H9 (cell line): ENCODE measurements around the gene ERVK3-1. TPM values are rescaled to one million over a fixed set of nuclear protein-coding genes. Genes with fewer than 3 reads are reported as not detected.

Experiments
- DNase-seq: peaks from one replicate; pipeline ENCODE4 v3.0.0-alpha.2; 2017
- H2AFZ ChIP-seq: one replicate; pipeline ENCODE4 v1.6.1; 2013; ENCODE audit warnings: mild to moderate bottlenecking, low read length, control low read depth, moderate library complexity
- H2AK5ac ChIP-seq: 2 replicates; pipeline ENCODE4 v1.6.1; 2013; ENCODE audit warnings: low read length, control low read depth, mixed read lengths; ENCODE audit not compliant: insufficient read length
- H2BK120ac ChIP-seq: one replicate; pipeline ENCODE4 v1.6.1; 2013; ENCODE audit warnings: low read depth, mild to moderate bottlenecking, low read length, control low read depth, inconsistent platforms; ENCODE audit not compliant: poor library complexity, severe bottlenecking
- H2BK12ac ChIP-seq: 2 replicates; pipeline ENCODE4 v1.6.1; 2013; ENCODE audit warnings: low read length, control low read depth, mixed read lengths, low read depth; ENCODE audit not compliant: insufficient read length
- H2BK15ac ChIP-seq: 2 replicates; pipeline ENCODE4 v1.6.1; 2013; ENCODE audit warnings: low read depth, low read length, control low read depth
- H2BK20ac ChIP-seq: one replicate; pipeline ENCODE4 v1.6.1; 2013; ENCODE audit warnings: low read depth, mild to moderate bottlenecking, low read length, control low read depth, inconsistent platforms; ENCODE audit not compliant: poor library complexity, severe bottlenecking
- H2BK5ac ChIP-seq: 2 replicates; pipeline ENCODE4 v1.6.1; 2013; ENCODE audit warnings: low read length, control low read depth, mixed read lengths; ENCODE audit not compliant: insufficient read length
- H3K14ac ChIP-seq: 2 replicates; pipeline ENCODE4 v1.6.1; 2013; ENCODE audit warnings: low read length, control low read depth; ENCODE audit not compliant: insufficient read depth
- H3K18ac ChIP-seq: 2 replicates; pipeline ENCODE4 v1.6.1; 2013; ENCODE audit warnings: low read depth, mild to moderate bottlenecking, mixed read lengths, low read length, control low read depth; ENCODE audit not compliant: insufficient read length
- H3K23ac ChIP-seq: 2 replicates; pipeline ENCODE4 v1.6.1; 2013; ENCODE audit warnings: low read length, control low read depth, mixed read lengths, low read depth; ENCODE audit not compliant: insufficient read length
- H3K23me2 ChIP-seq: 2 replicates; pipeline ENCODE4 v1.6.1; 2013; ENCODE audit warnings: low read depth, mild to moderate bottlenecking, mixed read lengths, low read length, control low read depth; ENCODE audit not compliant: insufficient read length, poor library complexity, severe bottlenecking
- H3K27ac ChIP-seq: 2 replicates; pipeline ENCODE4 v1.5.1; 2013; ENCODE audit warnings: low read length, control low read depth, mixed read lengths, low read depth; ENCODE audit not compliant: insufficient read length
- H3K27me3 ChIP-seq: 2 replicates; pipeline ENCODE4 v1.6.1; 2013; ENCODE audit warnings: low read length, control low read depth, inconsistent platforms; ENCODE audit not compliant: insufficient read depth
- H3K4ac ChIP-seq: 2 replicates; pipeline ENCODE4 v1.6.1; 2013; ENCODE audit warnings: low read depth, mild to moderate bottlenecking, control low read depth, inconsistent platforms, low read length, moderate library complexity
- H3K4me1 ChIP-seq: 2 replicates; pipeline ENCODE4 v1.6.1; 2013; ENCODE audit warnings: low read length, control low read depth, inconsistent platforms; ENCODE audit not compliant: insufficient read depth
- H3K4me2 ChIP-seq: 2 replicates; pipeline ENCODE4 v1.6.1; 2013; ENCODE audit warnings: low read length, control low read depth, mixed read lengths; ENCODE audit not compliant: insufficient read length, insufficient read depth
- H3K56ac ChIP-seq: 2 replicates; pipeline ENCODE4 v1.6.1; 2013; ENCODE audit warnings: low read depth, mild to moderate bottlenecking, mixed read lengths, low read length, control low read depth; ENCODE audit not compliant: insufficient read length
- H3K79me1 ChIP-seq: 2 replicates; pipeline ENCODE4 v1.6.1; 2013; ENCODE audit warnings: low read depth, mild to moderate bottlenecking, moderate library complexity, low read length, control low read depth, inconsistent platforms; ENCODE audit not compliant: insufficient read depth, poor library complexity, severe bottlenecking
- H3K79me2 ChIP-seq: 2 replicates; pipeline ENCODE4 v1.6.1; 2013; ENCODE audit warnings: low read length, control low read depth, inconsistent platforms; ENCODE audit not compliant: insufficient read depth
- H3K9ac ChIP-seq: 2 replicates; pipeline ENCODE4 v1.6.1; 2013; ENCODE audit warnings: low read length, control low read depth, mixed read lengths; ENCODE audit not compliant: insufficient read length; ENCODE audit errors: extremely low read depth
- H3K9me3 ChIP-seq: one replicate; pipeline ENCODE4 v1.6.1; 2013; ENCODE audit warnings: low read depth, low read length, inconsistent platforms; ENCODE audit not compliant: control insufficient read depth
- H3T11ph ChIP-seq: one replicate; pipeline ENCODE4 v1.6.1; 2013; ENCODE audit warnings: mild to moderate bottlenecking, low read length, control low read depth, inconsistent platforms
- H4K20me1 ChIP-seq: one replicate; pipeline ENCODE4 v1.6.1; 2013; ENCODE audit not compliant: control insufficient read depth, insufficient read length, insufficient read depth
- H4K5ac ChIP-seq: 2 replicates; pipeline ENCODE4 v1.6.1; 2013; ENCODE audit warnings: low read depth, mild to moderate bottlenecking, mixed read lengths, low read length, control low read depth; ENCODE audit not compliant: insufficient read length
- H4K8ac ChIP-seq: replicated peaks from 2 replicates; pipeline ENCODE4 v1.6.1; 2013; ENCODE audit warnings: low read length, control low read depth, mixed read lengths, low read depth; ENCODE audit not compliant: insufficient read length
- H4K91ac ChIP-seq: 2 replicates; pipeline ENCODE4 v1.6.1; 2013; ENCODE audit warnings: low read depth, mild to moderate bottlenecking, moderate library complexity, mixed read lengths, low read length, control low read depth; ENCODE audit not compliant: insufficient read length
- H3K27ac Mint-ChIP-seq, 3 experiments: 2 replicates in 2 of 3; 3 replicates in 1 of 3; pipeline ENCODE4 v1.8.0; 2020 to 2021; ENCODE audit warnings: mixed read lengths in 3 of 3, mild to moderate bottlenecking in 1 of 3, moderate library complexity in 1 of 3
- H3K27me3 Mint-ChIP-seq: 2 replicates; pipeline ENCODE4 v1.8.0; 2021; ENCODE audit warnings: low read depth, mild to moderate bottlenecking, moderate library complexity, mixed read lengths
- H3K36me3 Mint-ChIP-seq, 3 experiments: 2 replicates in 2 of 3; 3 replicates in 1 of 3; pipeline ENCODE4 v1.8.0; 2020 to 2021; ENCODE audit warnings: low read depth in 3 of 3, mixed read lengths in 3 of 3; ENCODE audit not compliant: insufficient read depth in 1 of 3
- H3K4me1 Mint-ChIP-seq, 2 experiments: 2 replicates each; pipeline ENCODE4 v1.8.0; 2020; ENCODE audit warnings: mixed read lengths in 2 of 2
- H3K4me3 Mint-ChIP-seq, 2 experiments: 2 replicates in 1 of 2; 3 replicates in 1 of 2; pipeline ENCODE4 v1.8.0; 2020 to 2021; ENCODE audit warnings: mild to moderate bottlenecking in 2 of 2, mixed read lengths in 2 of 2, moderate library complexity in 1 of 2
- H3K9me3 Mint-ChIP-seq, 2 experiments: 2 replicates in 1 of 2; 3 replicates in 1 of 2; pipeline ENCODE4 v1.8.0; 2020; ENCODE audit warnings: mild to moderate bottlenecking in 2 of 2, mixed read lengths in 2 of 2, moderate library complexity in 1 of 2
- WGBS: extraction: QIAGEN DNeasy Blood & Tissue Kit; methylation state at CpG from one replicate; pipeline ENCODE4 v1.1.7; 2013; ENCODE audit warnings: missing lambda C conversion rate, low lambda C conversion rate, mixed read lengths; ENCODE audit not compliant: insufficient read length; ENCODE audit errors: extremely low coverage; 5-methylcytosine and 5-hydroxymethylcytosine counted together
- total RNA-seq: library from RNA; stranded (reverse); gene quantifications from 2 replicates; pipeline ENCODE4 v1.2.1, GENCODE V29; 2021
- TF ChIP-seq, protein P1 (sequence below): fragments of 200-600 bp; sonication (generic); conservative IDR thresholded peaks from 3 replicates; pipeline ENCODE4 v1.8.0; 2021; ENCODE audit warnings: antibody characterized with exemption, mild to moderate bottlenecking

ERVK3-1 gene
- total RNA-seq, 1 experiment from 2014 or later = 43.7 TPM

DNA sequence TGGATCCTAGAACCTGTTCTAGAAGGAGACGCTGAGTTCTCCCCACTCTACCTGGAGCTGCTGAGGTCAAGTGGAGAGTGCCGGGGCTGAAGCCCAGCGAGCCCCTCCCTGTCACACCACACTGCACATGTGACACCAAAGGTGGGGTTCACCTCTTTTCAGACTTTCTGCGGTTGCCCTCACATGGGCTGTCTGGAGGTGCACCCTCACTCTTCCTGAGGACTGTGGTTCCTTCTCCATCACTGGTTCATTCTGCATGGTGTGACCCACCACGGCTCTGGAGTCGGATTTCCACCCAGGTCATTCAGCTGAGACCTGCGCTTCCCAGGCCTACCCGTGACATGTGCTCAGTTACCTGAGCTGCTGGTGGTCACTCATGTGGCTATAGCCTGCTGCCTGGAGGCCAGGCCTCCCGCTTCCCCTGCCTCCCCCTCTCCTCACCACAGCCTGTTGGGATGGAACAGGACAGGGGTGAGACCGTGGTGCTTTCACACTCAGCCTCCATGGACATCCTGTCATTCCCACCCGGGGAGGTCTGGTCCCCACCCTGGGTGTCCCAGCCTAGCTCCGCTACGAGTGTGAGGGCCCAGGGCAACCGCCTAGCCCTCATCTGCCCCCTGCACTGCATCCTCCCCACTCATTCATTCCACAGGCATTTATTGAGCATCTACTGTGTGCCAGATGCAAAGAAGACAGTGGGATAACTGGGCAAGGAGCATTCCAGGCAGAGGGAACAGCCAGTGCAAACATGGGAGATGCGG, 48.7 kb downstream of the ERVK3-1 start:
- Mint-ChIP-seq H3K4me3 (no peak overlapping the region), H3K4me1 (peaks cover 0 to 2% of the 10 kb centered on the region in 2 experiments; a peak in 2 of 4 replicates), H3K27ac (no peak overlapping the region), H3K27me3 (no peaks in the 10 kb centered on the region), H3K9me3 (no peaks in the 10 kb centered on the region), H3K36me3 (peaks cover 0 to 4% (median 2%) of the 10 kb centered on the region in 3 experiments; a peak in 3 of 7 replicates)
- H4K8ac ChIP-seq = no peak overlapping the region
- TF ChIP-seq, protein P1, sequence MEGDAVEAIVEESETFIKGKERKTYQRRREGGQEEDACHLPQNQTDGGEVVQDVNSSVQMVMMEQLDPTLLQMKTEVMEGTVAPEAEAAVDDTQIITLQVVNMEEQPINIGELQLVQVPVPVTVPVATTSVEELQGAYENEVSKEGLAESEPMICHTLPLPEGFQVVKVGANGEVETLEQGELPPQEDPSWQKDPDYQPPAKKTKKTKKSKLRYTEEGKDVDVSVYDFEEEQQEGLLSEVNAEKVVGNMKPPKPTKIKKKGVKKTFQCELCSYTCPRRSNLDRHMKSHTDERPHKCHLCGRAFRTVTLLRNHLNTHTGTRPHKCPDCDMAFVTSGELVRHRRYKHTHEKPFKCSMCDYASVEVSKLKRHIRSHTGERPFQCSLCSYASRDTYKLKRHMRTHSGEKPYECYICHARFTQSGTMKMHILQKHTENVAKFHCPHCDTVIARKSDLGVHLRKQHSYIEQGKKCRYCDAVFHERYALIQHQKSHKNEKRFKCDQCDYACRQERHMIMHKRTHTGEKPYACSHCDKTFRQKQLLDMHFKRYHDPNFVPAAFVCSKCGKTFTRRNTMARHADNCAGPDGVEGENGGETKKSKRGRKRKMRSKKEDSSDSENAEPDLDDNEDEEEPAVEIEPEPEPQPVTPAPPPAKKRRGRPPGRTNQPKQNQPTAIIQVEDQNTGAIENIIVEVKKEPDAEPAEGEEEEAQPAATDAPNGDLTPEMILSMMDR = no peak
- H3K27ac ChIP-seq = no peak overlapping the region
- peaks cover 2% of the 10 kb centered on the region for H3K23me2 ChIP-seq
- no peak overlapping the region for H2BK120ac ChIP-seq
- H3T11ph ChIP-seq = no peak overlapping the region
- no peaks in the 10 kb centered on the region for H4K20me1 ChIP-seq
- H2BK5ac ChIP-seq = no peak overlapping the region
- H2AK5ac ChIP-seq = no peak overlapping the region
- H2BK12ac ChIP-seq = no peak overlapping the region
- no peak overlapping the region for H2AFZ ChIP-seq
- no peak for DNase-seq
- no peaks in the 10 kb centered on the region for H3K79me1 ChIP-seq
- no peaks in the 10 kb centered on the region for H3K4me1 ChIP-seq
- no peak overlapping the region for H3K14ac ChIP-seq
- no peak overlapping the region for H2BK15ac ChIP-seq
- no peak overlapping the region for H3K23ac ChIP-seq
- H3K9me3 ChIP-seq = no peaks in the 10 kb centered on the region
- no peak overlapping the region for H3K18ac ChIP-seq
- H3K27me3 ChIP-seq = no peaks in the 10 kb centered on the region
- H3K79me2 ChIP-seq = no peaks in the 10 kb centered on the region
- no CpG with 5 or more reads among the region's 15 CpGs for WGBS
- H3K4ac ChIP-seq = no peak overlapping the region
- no peak overlapping the region for H3K9ac ChIP-seq
- H4K5ac ChIP-seq = no peak overlapping the region
- no peak overlapping the region for H3K4me2 ChIP-seq
- H4K91ac ChIP-seq = no peak overlapping the region
- H2BK20ac ChIP-seq = no peak overlapping the region
- no peak overlapping the region for H3K56ac ChIP-seq
